GM21619 (cell line): ENCODE results near the gene DDIT4.
"Not testable (repeated sequence)": the region's sequence is repeated elsewhere in the genome, so short reads cannot be mapped to it uniquely, and the experiment has no call there.

ENCODE experiments used
- ATAC-seq: cut with Tn5 transposase; IDR thresholded peaks from one replicate; pipeline ENCODE4 v1.9.1; 2021; ENCODE audit not compliant: unreplicated experiment

The DDIT4 gene

GRCh38 chr10:72265990-72266865 lies 7.5 kb upstream of the DDIT4 start:
- no peak for ATAC-seq

GRCh38 chr10:72267381-72267780 lies 6.3 kb upstream of the DDIT4 start:
- no peak for ATAC-seq

GRCh38 chr10:72267819-72268399 lies 5.8 kb upstream of the DDIT4 start:
- ATAC-seq, result no peak

- ATAC-seq, result not testable (repeated sequence)
Observed at GRCh38 chr10:72268475-72269200, 5.1 kb upstream of the DDIT4 start.

GRCh38 chr10:72270607-72271281 lies 3.0 kb upstream of the DDIT4 start:
- ATAC-seq, result no peak

- peak; percentile 15 for ATAC-seq
Observed at GRCh38 chr10:72272689-72273409, 875 bp upstream of the DDIT4 start.

- ATAC-seq, result peak; percentile 1
Observed at GRCh38 chr10:72274213-72274729, 547 bp downstream of the DDIT4 start.

- no peak for ATAC-seq
Observed at GRCh38 chr10:72274730-72275350, 1.1 kb downstream of the DDIT4 start.

- ATAC-seq, result no peak
Observed at GRCh38 chr10:72275351-72276012, 1.8 kb downstream of the DDIT4 start.

GRCh38 chr10:72276013-72276387 lies 2.3 kb downstream of the DDIT4 start:
- no peak for ATAC-seq

GRCh38 chr10:72276421-72277339 lies 3.0 kb downstream of the DDIT4 start:
- no peak for ATAC-seq

- ATAC-seq, result no peak
Observed at GRCh38 chr10:72277340-72277995, 3.7 kb downstream of the DDIT4 start.

GRCh38 chr10:72277996-72278667 lies 4.4 kb downstream of the DDIT4 start:
- ATAC-seq, result no peak

GRCh38 chr10:72278668-72279393 lies 5.1 kb downstream of the DDIT4 start:
- ATAC-seq, result no peak

- not testable (repeated sequence) for ATAC-seq
Observed at GRCh38 chr10:72279587-72279986, 5.9 kb downstream of the DDIT4 start.

GRCh38 chr10:72283131-72283530 lies 9.4 kb downstream of the DDIT4 start:
- no peak for ATAC-seq
